A673 (cell line): ENCODE results near the gene SOX1. TPM values are rescaled to one million over a fixed set of nuclear protein-coding genes. Genes with fewer than 3 reads are reported as not detected.

Source experiments
- BruUV-seq: library from RNA; stranded (reverse); fragments of 400-500 nt; replicated peaks from 2 replicates; lab custom pipeline; 2021; lab: Mats Ljungman, UMichigan
- CTCF ChIA-PET: fragments of 300-600 bp; sonication (Branson Sonifier 250); formaldehyde crosslinking; loops from one replicate; lab custom pipeline; 2022; ENCODE audit warnings: antibody characterized with exemption; lab: Charles Lee
- POLR2A ChIA-PET: fragments of 300-600 bp; sonication (Branson Sonifier 250); formaldehyde crosslinking; loops from one replicate; lab custom pipeline; 2022; ENCODE audit warnings: antibody characterized with exemption; ENCODE audit not compliant: low non-redundant PET; lab: Charles Lee
- DNase-seq: peaks from one replicate; pipeline ENCODE4 v3.0.0-alpha.2; 2015; ENCODE audit warnings: low spot score
- H3K27ac ChIP-seq: fragments of 200-600 bp; sonication (generic); 2 replicates; pipeline ENCODE4 v1.5.1; 2016; ENCODE audit warnings: mixed run types, low read depth, mild to moderate bottlenecking, mixed read lengths, antibody characterized with exemption, low read length; ENCODE audit not compliant: poor library complexity, severe bottlenecking
- H3K27me3 ChIP-seq: fragments of 200-600 bp; sonication (generic); replicated peaks from 2 replicates; pipeline ENCODE4 v1.6.1; 2017; ENCODE audit warnings: mixed run types, low read depth, mild to moderate bottlenecking, mixed read lengths, antibody characterized with exemption, low read length; ENCODE audit not compliant: insufficient read depth, poor library complexity
- H3K36me3 ChIP-seq: fragments of 200-600 bp; sonication (generic); 2 replicates; pipeline ENCODE4 v1.6.1; 2016; ENCODE audit warnings: mixed run types, mild to moderate bottlenecking, mixed read lengths, antibody characterized with exemption, low read length; ENCODE audit not compliant: insufficient read depth, poor library complexity, severe bottlenecking
- H3K4me1 ChIP-seq: fragments of 200-600 bp; sonication (generic); 2 replicates; pipeline ENCODE4 v1.6.1; 2017; ENCODE audit warnings: mixed run types, mild to moderate bottlenecking, mixed read lengths, antibody characterized with exemption, low read length; ENCODE audit not compliant: insufficient read depth, poor library complexity, severe bottlenecking
- H3K4me3 ChIP-seq: fragments of 200-600 bp; sonication (generic); 2 replicates; pipeline ENCODE4 v1.5.1; 2016; ENCODE audit warnings: low read depth, mixed run types, mild to moderate bottlenecking, mixed read lengths, low read length; ENCODE audit not compliant: poor library complexity, severe bottlenecking
- H3K9me3 ChIP-seq: fragments of 200-600 bp; sonication (generic); 2 replicates; pipeline ENCODE4 v1.6.1; 2016; ENCODE audit warnings: mixed run types, low read depth, mild to moderate bottlenecking, mixed read lengths, antibody characterized with exemption, low read length; ENCODE audit not compliant: poor library complexity, severe bottlenecking
- CTCF ChIP-seq: fragments of 300-800, 200-600 bp; sonication (generic); conservative IDR thresholded peaks from 2 replicates; pipeline ENCODE4 v1.5.1; 2017; ENCODE audit warnings: low read depth, mild to moderate bottlenecking, antibody characterized with exemption, low read length, moderate library complexity, mixed read lengths
- EZH2 ChIP-seq: fragments of 200-600 bp; sonication (generic); IDR thresholded peaks from 2 replicates; pipeline ENCODE4 v1.6.1; 2017; ENCODE audit warnings: borderline replicate concordance, low read depth, mild to moderate bottlenecking, mixed read lengths, antibody characterized with exemption, low read length; ENCODE audit not compliant: poor library complexity, severe bottlenecking
- intact Hi-C: fragments of 100-400 bp; cut with micrococcal nuclease; formaldehyde crosslinking; loops from one replicate; pipeline ENCODE4 v1.10.0; 2022; ENCODE audit not compliant: unreplicated experiment
- total RNA-seq: library from RNA; stranded (reverse); gene quantifications from 2 replicates; pipeline ENCODE4 v1.2.3, GENCODE V29; 2021

Gene SOX1
- total RNA-seq, 1 experiment from 2014 or later = 56.6 TPM

- peaks cover 66% of the 10 kb centered on the region for H3K27me3 ChIP-seq
- CTCF ChIA-PET = no interaction called here
- POLR2A ChIA-PET = no interaction called here
- H3K36me3 ChIP-seq = peaks cover 22% of the 10 kb centered on the region
- H3K27ac ChIP-seq = peak overlapping the region; percentile 71
- H3K9me3 ChIP-seq = no peaks in the 10 kb centered on the region
- TSS peak; percentile 6 for BruUV-seq
- intact Hi-C loops = no loop called here
- peaks cover 4% of the 10 kb centered on the region for H3K4me1 ChIP-seq
- DNase-seq = peak; percentile 53
- H3K4me3 ChIP-seq = peak overlapping the region; percentile 63
- no peak for TF ChIP-seq CTCF
- TF ChIP-seq EZH2 = peak; percentile 11
These were observed 904 bp upstream of the SOX1 start for GRCh38 chr13:112065867-112066623.

- Histone ChIP-seq H3K27me3 (peaks cover 65% of the 10 kb centered on the region), H3K4me3 (peak overlapping the region; percentile 63), H3K9me3 (no peaks in the 10 kb centered on the region), H3K4me1 (peaks cover 4% of the 10 kb centered on the region), H3K36me3 (peaks cover 27% of the 10 kb centered on the region), H3K27ac (peak overlapping the region; percentile 71)
- BruUV-seq = no TSS peak
- DNase-seq = peak; percentile 96
- ChIA-PET POLR2A (no interaction called here), CTCF (no interaction called here)
- intact Hi-C loops = no loop called here
- TF ChIP-seq CTCF (no peak), EZH2 (no peak)
These were observed 335 bp upstream of the SOX1 start for GRCh38 chr13:112066624-112067004.

- H3K4me3 ChIP-seq = peak overlapping the region; percentile 63
- H3K27ac ChIP-seq = peak overlapping the region; percentile 93
- ChIA-PET POLR2A (no interaction called here), CTCF (no interaction called here)
- no peaks in the 10 kb centered on the region for H3K9me3 ChIP-seq
- peak; percentile 62 for DNase-seq
- H3K27me3 ChIP-seq = peaks cover 58% of the 10 kb centered on the region
- BruUV-seq = no TSS peak
- peaks cover 4% of the 10 kb centered on the region for H3K4me1 ChIP-seq
- peaks cover 27% of the 10 kb centered on the region for H3K36me3 ChIP-seq
- TF ChIP-seq EZH2 (no peak), CTCF (no peak)
- intact Hi-C loops = no loop called here
These were observed 1.1 kb downstream of the SOX1 start for GRCh38 chr13:112067871-112068539.
